SH-SY5Y (cell line): ENCODE data around the gene APOL1.

Source experiments
- GATA2 ChIP-seq: IDR thresholded peaks from 2 replicates; pipeline ENCODE4 v1.6.1; 2011; ENCODE audit warnings: mild to moderate bottlenecking, low read depth, low read length
- GATA3 ChIP-seq: IDR thresholded peaks from 2 replicates; pipeline ENCODE4 v1.6.1; 2011; ENCODE audit warnings: low read depth, mild to moderate bottlenecking, low read length, moderate library complexity

DNA sequence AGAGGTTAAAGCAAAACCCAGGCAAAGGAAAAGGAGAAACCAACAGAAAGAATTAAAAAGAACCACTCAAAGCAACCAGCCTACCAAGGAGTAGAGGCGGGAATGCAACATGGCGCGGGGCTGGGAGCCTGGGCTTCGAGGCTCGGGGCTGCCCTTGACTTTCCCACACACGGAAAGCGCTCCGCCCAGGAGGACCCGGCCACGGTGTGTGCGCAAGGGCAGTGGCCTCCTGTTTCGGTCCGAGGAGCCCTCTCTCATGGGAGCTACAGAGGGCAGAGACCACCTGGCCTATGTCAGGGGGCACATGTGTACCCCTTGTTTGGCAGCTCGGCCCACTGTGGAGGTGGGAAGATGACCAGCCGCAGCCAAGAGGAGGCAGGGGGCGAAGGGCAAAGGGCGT is 55.9 kb downstream of the APOL1 start:
- no peak for TF ChIP-seq GATA3
- TF ChIP-seq GATA2 = no peak
